Ascending aorta (tissue), 2 donors: ENCODE data around the gene C5orf58. TPM values are rescaled to one million over a fixed set of nuclear protein-coding genes. Genes with fewer than 3 reads are reported as not detected.

ENCODE experiments used
- DNase-seq, 2 donors: peaks; one replicate each; pipeline ENCODE4 v3.0.0-alpha.2; 2019; ENCODE audit warnings: low spot score in 2 of 2
- H3K27ac ChIP-seq, 2 donors: fragments of 200-600 bp; sonication (generic); one replicate each; pipeline ENCODE4 v1.5.1; 2016 to 2017; ENCODE audit warnings: mild to moderate bottlenecking in 1 of 2
- H3K27me3 ChIP-seq: fragments of 200-600 bp; sonication (generic); one replicate; pipeline ENCODE4 v1.5.1; 2017
- H3K36me3 ChIP-seq, 2 donors: fragments of 200-600 bp; sonication (generic); one replicate each; pipeline ENCODE4 v1.5.1; 2016
- H3K4me1 ChIP-seq, 2 donors: fragments of 200-600 bp; sonication (generic); one replicate each; pipeline ENCODE4 v1.5.1; 2016 to 2017; ENCODE audit warnings: mild to moderate bottlenecking in 1 of 2
- H3K4me3 ChIP-seq, 2 donors: fragments of 200-600 bp; sonication (generic); one replicate each; pipeline ENCODE4 v1.5.1; 2016 to 2017; ENCODE audit warnings: mild to moderate bottlenecking in 1 of 2
- H3K9me3 ChIP-seq, 2 donors: fragments of 200-600 bp; sonication (generic); one replicate each; pipeline ENCODE4 v1.5.1; 2016
- intact Hi-C: fragments of 100-400 bp; cut with DNase I; formaldehyde crosslinking; loops from one replicate; pipeline ENCODE4 v1.15.1; 2023
- total RNA-seq: library from RNA; depleted of rRNA; stranded (reverse); fragments of >200 nt; gene quantifications from one replicate; pipeline ENCODE4 v1.1.0, GENCODE V29; 2016
- TF ChIP-seq, protein P1 (sequence below), 3 experiments: fragments of 200-600 bp in 2 of 3; fragments of 450-650 bp in 1 of 3; sonication (generic) in 2 of 3; IDR thresholded peaks; one replicate each; pipeline ENCODE4 v1.5.1; 2016 to 2019; ENCODE audit warnings: antibody characterized with exemption in 3 of 3, mild to moderate bottlenecking in 1 of 3, moderate library complexity in 1 of 3

C5orf58 gene, protein sequence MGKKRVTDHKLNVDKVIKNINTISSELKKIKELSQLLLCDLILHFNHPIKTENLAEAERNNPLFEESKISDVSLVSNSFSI
- not detected for total RNA-seq

DNA sequence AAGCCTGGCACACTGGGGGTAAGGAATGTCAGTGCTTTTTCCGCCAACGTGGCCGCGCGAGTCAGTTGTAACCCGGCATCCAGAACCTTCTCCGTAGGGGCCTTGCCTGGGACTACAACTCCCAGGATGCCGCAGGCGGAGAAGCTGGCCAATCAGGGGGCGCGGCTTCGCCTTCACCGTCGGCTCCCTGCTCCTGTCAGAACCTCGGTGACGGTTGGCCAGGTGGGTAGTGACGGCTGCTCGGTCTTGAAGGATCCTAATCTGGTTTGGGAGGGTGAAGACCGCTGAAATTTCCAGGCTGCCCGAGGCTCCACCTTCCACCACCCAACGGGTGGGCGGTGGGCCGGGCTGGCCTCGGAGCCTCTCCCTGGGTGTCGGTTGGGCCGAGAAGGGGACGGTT, at the start of gene C5orf58:
Gene C5orf58, plus strand, starts transcription at position 200 of the 400 bp plus-strand sequence. CDS start 1,992 bp downstream, outside the sequence.
- Histone ChIP-seq H3K4me1 (no peaks in the 10 kb centered on the region), H3K9me3 (no peaks in the 10 kb centered on the region), H3K27ac (no peak within 1 kb of the TSS), H3K4me3 (no peak within 1 kb of the TSS), H3K36me3 (no peaks in the 10 kb centered on the region), H3K27me3 (no peaks in the 10 kb centered on the region)
- TF ChIP-seq, protein P1, sequence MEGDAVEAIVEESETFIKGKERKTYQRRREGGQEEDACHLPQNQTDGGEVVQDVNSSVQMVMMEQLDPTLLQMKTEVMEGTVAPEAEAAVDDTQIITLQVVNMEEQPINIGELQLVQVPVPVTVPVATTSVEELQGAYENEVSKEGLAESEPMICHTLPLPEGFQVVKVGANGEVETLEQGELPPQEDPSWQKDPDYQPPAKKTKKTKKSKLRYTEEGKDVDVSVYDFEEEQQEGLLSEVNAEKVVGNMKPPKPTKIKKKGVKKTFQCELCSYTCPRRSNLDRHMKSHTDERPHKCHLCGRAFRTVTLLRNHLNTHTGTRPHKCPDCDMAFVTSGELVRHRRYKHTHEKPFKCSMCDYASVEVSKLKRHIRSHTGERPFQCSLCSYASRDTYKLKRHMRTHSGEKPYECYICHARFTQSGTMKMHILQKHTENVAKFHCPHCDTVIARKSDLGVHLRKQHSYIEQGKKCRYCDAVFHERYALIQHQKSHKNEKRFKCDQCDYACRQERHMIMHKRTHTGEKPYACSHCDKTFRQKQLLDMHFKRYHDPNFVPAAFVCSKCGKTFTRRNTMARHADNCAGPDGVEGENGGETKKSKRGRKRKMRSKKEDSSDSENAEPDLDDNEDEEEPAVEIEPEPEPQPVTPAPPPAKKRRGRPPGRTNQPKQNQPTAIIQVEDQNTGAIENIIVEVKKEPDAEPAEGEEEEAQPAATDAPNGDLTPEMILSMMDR (IDR thresholded peaks at IDR 0.05): no peak
- intact Hi-C loops: no loop called here
- no peak for DNase-seq

DNA sequence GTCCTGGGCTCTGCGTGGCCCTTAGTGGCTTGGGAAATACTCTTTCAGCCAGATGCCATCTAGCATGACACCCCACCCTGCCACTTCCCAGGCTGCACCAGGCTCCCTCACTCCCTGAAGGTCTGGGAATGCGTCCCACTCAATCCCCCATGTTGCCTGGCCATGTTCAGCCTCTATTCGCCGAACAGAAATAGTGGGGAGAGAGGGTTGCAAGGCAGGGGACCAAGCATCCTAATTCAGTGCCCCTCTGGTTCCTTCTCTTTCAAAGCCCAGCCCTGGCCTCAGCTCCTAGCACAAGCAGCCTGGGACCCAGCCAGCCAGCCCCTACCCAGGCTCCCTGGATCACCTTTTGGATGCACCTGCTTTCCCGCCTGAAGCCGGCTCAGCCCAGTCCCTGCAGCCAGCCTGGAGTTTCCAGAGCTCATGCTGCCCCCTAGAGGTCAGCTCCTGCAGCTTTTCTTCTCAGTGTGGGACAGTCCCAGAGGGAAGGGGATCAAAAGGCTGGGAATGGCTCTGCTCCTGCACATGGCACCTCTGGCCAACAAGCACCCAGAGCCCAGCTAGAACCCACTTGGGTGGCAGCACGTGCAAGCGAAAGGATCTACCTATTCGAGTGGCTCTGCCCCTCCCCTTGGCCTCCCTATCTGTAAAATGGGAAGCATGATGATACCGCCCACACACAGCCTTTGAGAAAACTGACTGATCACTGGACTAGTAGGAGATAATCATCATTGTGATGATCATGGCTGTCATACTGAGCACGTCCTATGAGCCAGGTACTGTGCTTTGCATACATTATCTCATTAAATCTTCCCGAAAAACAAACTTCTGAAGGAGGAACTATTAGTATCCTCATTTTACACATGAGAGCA, 48.7 kb upstream of the C5orf58 start:
- intact Hi-C loops: loop anchor here (1.0 kb wide), 1 partner anchor 84 kb away; no protein-coding TSS in a partner anchor
- Histone ChIP-seq H3K4me1 (no peaks in the 10 kb centered on the region), H3K27me3 (no peaks in the 10 kb centered on the region), H3K4me3 (no peak overlapping the region), H3K27ac (no peak overlapping the region), H3K36me3 (no peaks in the 10 kb centered on the region), H3K9me3 (no peaks in the 10 kb centered on the region)
- TF ChIP-seq, protein P1 (IDR thresholded peaks at IDR 0.05): peak; percentile 37 to 76 (median 59)
- peak in 1 of 2 donors; percentile 68 for DNase-seq

DNA sequence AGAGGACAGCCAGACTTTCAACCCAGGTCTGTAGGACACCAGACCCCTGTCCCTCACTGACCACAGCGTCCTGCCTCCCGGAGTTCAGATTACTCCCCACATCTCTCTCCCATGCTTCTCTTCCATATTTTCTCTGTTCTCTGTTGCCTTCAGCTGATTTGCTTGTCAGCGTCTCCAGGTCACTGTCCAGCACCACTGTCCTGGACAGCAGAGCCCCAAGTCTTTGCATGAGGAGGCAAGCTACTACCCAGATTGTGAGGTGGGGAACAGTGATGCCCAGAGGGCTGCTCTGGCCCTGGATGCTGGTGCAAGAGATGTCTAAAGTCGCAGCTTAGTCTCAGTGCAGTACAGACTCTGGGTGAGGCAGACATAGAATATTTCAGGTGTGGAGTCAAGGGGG, 48.0 kb upstream of the C5orf58 start:
- DNase-seq: no peak
- H3K27me3 ChIP-seq: no peaks in the 10 kb centered on the region
- TF ChIP-seq, protein P1 (IDR thresholded peaks at IDR 0.05): no peak
- H3K4me3 ChIP-seq: no peak overlapping the region
- intact Hi-C loops: loop anchor here (1.0 kb wide), 1 partner anchor 84 kb away; no protein-coding TSS in a partner anchor
- no peaks in the 10 kb centered on the region for H3K4me1 ChIP-seq
- no peak overlapping the region for H3K27ac ChIP-seq
- no peaks in the 10 kb centered on the region for H3K9me3 ChIP-seq
- H3K36me3 ChIP-seq: no peaks in the 10 kb centered on the region

DNA sequence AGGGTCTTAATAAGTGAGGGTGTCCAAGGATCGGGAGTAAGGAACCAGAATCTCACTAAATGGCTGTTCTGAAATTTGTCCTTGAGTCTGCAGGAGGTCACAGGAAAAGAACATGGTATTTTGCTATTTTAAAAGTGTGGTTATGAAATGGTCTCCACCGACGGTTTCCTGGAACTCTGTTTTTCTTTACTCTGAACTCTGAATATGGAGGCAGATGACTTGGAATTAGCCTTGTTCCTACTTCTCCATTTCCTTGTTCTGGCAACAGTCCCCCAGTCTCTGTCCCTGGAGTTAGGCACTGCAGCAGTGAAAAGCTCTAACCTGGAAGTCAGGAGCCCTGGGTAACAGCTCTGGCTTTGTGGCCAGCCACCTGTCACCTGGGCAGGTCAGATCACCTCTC, 46.6 kb upstream of the C5orf58 start:
- Histone ChIP-seq H3K36me3 (no peaks in the 10 kb centered on the region), H3K9me3 (no peaks in the 10 kb centered on the region), H3K4me1 (no peaks in the 10 kb centered on the region), H3K27ac (no peak overlapping the region), H3K27me3 (no peaks in the 10 kb centered on the region), H3K4me3 (no peak overlapping the region)
- TF ChIP-seq, protein P1 (IDR thresholded peaks at IDR 0.05): no peak
- intact Hi-C loops: no loop called here
- DNase-seq: no peak

DNA sequence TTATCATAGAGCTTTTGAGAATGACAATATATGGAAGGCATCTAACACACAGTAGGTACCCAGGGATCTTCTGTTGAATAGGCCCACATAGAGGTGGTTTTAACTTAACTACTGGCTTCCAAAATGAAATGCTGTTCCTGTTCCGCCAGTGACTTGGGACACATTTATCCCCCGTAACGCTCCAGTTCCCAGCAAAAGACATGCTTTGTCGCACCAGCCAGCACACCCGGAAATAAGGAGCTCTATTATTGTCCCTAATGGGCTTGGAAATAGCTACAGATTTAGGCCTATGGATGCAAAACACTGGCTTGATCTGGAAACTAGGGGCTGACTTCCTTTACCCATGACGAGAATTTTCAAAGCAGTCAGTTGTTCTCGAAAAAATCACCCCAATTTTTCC, 45.9 kb upstream of the C5orf58 start:
- H3K4me1 ChIP-seq: no peaks in the 10 kb centered on the region
- intact Hi-C loops: no loop called here
- no peak overlapping the region for H3K27ac ChIP-seq
- no peaks in the 10 kb centered on the region for H3K36me3 ChIP-seq
- TF ChIP-seq, protein P1 (IDR thresholded peaks at IDR 0.05): no peak
- no peaks in the 10 kb centered on the region for H3K27me3 ChIP-seq
- no peaks in the 10 kb centered on the region for H3K9me3 ChIP-seq
- no peak for DNase-seq
- no peak overlapping the region for H3K4me3 ChIP-seq
